ENCODE data around the gene TRIM60. TPM values are rescaled to one million over a fixed set of nuclear protein-coding genes. Genes with fewer than 3 reads are reported as not detected.
"Not testable (repeated sequence)": the region's sequence is repeated elsewhere in the genome, so short reads cannot be mapped to it uniquely, and the experiment has no call there.

TRIM60 gene
- total RNA-seq, 4 donors from 2014 or later: not detected

DNA sequence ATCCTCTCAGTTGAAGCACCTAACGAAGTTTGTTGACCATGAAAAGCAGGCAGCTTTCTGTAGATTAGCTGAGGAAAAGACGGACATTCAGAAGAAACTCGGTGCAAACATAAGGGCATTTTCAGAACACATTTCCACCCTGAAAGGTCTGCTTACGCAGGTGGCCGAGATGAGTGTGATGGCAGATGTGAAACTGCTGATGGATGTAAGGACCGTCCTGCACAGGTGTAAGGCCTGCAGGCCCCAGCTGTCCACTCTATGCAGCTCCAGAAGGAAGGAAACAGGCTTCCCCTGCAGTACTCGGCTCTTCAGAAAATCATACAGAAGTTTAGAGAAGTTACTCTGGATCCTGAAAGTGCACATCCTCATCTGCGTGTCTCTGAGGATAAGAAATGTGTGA is 20.8 kb upstream of the TRIM60 start:
- no peaks in the 10 kb centered on the region for H3K4me1 ChIP-seq
- H3K27me3 ChIP-seq: no peaks in the 10 kb centered on the region
- no peak overlapping the region for H3K4me3 ChIP-seq
- no peak for DNase-seq
- no peak for TF ChIP-seq POLR2A (IDR thresholded peaks at IDR 0.05)
- TF ChIP-seq, protein P1, sequence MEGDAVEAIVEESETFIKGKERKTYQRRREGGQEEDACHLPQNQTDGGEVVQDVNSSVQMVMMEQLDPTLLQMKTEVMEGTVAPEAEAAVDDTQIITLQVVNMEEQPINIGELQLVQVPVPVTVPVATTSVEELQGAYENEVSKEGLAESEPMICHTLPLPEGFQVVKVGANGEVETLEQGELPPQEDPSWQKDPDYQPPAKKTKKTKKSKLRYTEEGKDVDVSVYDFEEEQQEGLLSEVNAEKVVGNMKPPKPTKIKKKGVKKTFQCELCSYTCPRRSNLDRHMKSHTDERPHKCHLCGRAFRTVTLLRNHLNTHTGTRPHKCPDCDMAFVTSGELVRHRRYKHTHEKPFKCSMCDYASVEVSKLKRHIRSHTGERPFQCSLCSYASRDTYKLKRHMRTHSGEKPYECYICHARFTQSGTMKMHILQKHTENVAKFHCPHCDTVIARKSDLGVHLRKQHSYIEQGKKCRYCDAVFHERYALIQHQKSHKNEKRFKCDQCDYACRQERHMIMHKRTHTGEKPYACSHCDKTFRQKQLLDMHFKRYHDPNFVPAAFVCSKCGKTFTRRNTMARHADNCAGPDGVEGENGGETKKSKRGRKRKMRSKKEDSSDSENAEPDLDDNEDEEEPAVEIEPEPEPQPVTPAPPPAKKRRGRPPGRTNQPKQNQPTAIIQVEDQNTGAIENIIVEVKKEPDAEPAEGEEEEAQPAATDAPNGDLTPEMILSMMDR (IDR thresholded peaks at IDR 0.05): no peak
- H3K9me3 ChIP-seq: no peaks in the 10 kb centered on the region
- no peak overlapping the region for H3K27ac ChIP-seq
- H3K36me3 ChIP-seq: no peaks in the 10 kb centered on the region

DNA sequence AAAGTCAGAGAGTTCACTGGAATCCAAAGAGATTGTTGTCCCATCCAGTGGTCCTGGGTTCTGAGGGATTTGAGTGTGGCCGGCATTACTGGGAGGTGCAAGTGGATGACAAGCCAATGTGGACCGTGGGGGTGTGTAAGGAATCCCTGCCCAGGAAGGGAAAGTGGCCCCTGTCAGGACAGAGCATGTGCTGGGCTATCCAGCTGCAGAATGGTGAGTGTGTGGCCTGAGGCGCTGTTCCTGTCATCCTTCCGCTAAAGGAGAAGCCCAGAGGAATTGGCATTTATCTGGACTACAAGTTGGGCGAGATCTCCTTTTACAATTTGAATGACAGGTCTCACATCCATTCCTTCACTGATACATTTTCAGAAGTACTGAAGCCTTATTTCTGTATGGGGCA is 20.4 kb upstream of the TRIM60 start:
- Histone ChIP-seq H3K4me3 (no peak overlapping the region), H3K27ac (no peak overlapping the region), H3K9me3 (no peaks in the 10 kb centered on the region), H3K27me3 (no peaks in the 10 kb centered on the region), H3K36me3 (no peaks in the 10 kb centered on the region), H3K4me1 (no peaks in the 10 kb centered on the region)
- DNase-seq: no peak
- no peak for TF ChIP-seq POLR2A (IDR thresholded peaks at IDR 0.05)
- TF ChIP-seq, protein P1 (IDR thresholded peaks at IDR 0.05): no peak

DNA sequence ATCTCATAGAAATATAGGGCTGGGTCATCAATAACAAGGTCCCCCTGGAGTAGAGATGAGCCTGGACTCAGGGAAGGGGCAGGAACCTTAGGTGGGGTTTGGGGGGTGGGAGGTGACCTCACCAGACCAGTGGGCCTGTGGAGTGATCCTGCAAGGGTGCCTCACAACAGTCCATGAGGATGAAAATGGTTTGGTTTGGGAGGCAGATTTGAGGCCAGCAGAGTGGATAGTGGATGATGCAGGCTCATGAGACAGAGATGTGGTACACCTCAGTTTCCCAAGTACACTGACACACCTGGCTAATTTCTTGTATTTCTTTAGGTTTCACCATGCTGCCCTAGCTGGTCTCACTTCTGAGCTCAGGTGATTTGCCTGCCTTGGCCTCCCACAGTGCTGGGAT is 18.1 kb upstream of the TRIM60 start:
- Histone ChIP-seq H3K4me3 (no peak overlapping the region), H3K9me3 (no peaks in the 10 kb centered on the region), H3K27me3 (no peaks in the 10 kb centered on the region), H3K27ac (no peak overlapping the region), H3K36me3 (no peaks in the 10 kb centered on the region), H3K4me1 (no peaks in the 10 kb centered on the region)
- TF ChIP-seq POLR2A (IDR thresholded peaks at IDR 0.05): no peak
- TF ChIP-seq, protein P1 (IDR thresholded peaks at IDR 0.05): no peak
- no peak for DNase-seq

DNA sequence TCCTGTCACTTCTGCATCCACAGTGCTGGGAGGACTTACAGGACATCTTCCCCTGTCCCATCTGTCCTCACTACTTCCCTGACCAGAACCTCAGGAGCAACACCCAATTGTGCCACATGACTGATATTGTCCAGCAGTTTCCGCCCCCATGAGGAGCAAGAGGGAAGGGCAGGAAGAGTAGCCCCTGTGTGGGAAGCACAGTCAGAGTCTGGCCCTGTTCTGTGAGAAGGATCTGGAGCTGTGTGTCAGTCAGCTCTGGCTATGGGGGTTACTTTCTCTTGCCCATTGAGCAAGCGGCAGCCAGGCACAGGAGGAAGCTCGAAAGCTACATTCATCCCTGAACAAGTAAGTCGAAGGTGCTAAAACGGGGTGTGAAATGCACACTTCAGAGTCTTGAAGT is 14.8 kb upstream of the TRIM60 start:
- no peaks in the 10 kb centered on the region for H3K36me3 ChIP-seq
- no peak overlapping the region for H3K4me3 ChIP-seq
- H3K9me3 ChIP-seq: no peaks in the 10 kb centered on the region
- no peak for TF ChIP-seq POLR2A (IDR thresholded peaks at IDR 0.05)
- TF ChIP-seq, protein P1 (IDR thresholded peaks at IDR 0.05): no peak
- H3K27me3 ChIP-seq: no peaks in the 10 kb centered on the region
- H3K4me1 ChIP-seq: no peaks in the 10 kb centered on the region
- H3K27ac ChIP-seq: no peak overlapping the region
- no peak for DNase-seq

DNA sequence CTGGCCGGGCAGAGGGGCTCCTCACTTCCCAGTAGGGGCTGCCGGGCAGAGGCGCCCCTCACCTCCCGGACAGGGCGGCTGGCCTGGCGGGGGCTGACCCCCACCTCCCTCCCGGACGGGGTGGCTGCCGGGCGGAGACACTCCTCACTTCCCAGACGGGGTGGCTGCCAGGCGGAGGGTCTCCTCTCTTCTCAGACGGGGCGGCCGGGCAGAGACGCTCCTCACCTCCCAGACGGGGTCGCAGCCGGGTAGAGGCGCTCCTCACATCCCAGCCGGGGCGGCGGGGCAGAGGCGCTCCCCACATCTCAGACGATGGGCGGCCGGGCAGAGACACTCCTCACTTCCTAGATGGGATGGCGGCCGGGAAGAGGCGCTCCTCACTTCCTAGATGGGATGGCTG is 11.8 kb upstream of the TRIM60 start:
- not testable (repeated sequence) for H3K9me3 ChIP-seq, DNase-seq, H3K27ac ChIP-seq, H3K36me3 ChIP-seq, H3K27me3 ChIP-seq, H3K4me1 ChIP-seq, H3K4me3 ChIP-seq

DNA sequence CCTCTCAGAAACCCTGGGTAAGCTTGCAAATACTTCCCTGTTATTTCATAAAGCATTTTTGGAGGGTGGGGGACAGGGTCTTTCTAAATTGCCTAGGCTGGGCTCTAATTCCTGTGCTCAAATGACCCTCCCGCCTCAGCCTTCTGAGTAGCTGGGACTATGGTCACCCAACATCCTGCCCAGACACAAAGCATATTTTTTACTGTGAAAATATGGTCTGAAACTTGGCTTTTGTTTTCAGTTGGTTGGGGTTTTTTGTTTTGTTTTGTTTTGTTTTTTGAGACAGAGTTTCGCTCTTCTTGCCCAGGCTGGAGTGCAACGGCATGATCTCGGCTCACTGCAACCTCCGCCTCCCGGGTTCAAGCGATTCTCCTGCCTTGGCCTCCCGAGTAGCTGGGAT is 6.0 kb upstream of the TRIM60 start:
- not testable (repeated sequence) for DNase-seq, H3K27ac ChIP-seq, H3K27me3 ChIP-seq, H3K9me3 ChIP-seq, H3K4me1 ChIP-seq, H3K36me3 ChIP-seq, H3K4me3 ChIP-seq

DNA sequence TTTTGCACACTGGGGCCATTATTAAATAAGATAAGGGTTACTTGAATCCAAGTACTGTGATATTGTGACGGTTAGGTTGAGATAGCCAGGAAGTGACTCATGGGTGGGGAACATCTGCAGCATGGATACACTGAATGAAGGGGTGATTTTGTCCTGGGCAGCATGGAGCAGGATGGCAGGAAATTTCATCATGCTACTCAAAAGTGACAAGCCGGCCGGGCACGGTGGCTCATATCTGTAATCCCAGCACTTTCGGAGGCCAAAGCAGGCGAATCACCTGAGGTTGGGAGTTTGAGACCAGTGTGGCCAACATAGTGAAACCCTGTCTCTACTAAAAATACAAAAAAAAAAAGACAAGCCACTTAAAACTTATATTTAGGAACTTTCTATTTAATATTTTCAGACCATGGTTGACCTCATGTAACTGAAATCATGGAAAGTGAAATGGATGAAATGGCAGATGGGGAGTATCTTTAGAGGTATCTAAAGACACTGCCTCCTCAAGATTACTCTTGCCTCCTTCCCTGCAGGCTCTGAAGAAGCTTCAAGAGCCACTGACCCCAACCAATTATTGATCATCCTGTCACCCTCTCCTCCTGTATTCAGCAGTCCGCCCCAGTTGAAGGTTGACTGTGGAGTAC is 3.9 kb upstream of the TRIM60 start:
- Histone ChIP-seq H3K27ac (no peak overlapping the region), H3K36me3 (no peaks in the 10 kb centered on the region), H3K4me1 (no peaks in the 10 kb centered on the region), H3K4me3 (no peak overlapping the region), H3K9me3 (no peaks in the 10 kb centered on the region), H3K27me3 (no peaks in the 10 kb centered on the region)
- TF ChIP-seq, protein P1 (IDR thresholded peaks at IDR 0.05): no peak
- no peak for TF ChIP-seq POLR2A (IDR thresholded peaks at IDR 0.05)
- DNase-seq: no peak

All from Peyer's patch (tissue), 4 donors.